SK-N-SH (cell line): Measurements from ENCODE around the gene KCNN3. TPM values are rescaled to one million over a fixed set of nuclear protein-coding genes. Genes with fewer than 3 reads are reported as not detected.

Experiments used
- CTCF ChIA-PET: fragments of 300-600, 350-600 bp; formaldehyde crosslinking; extraction: SDS; loops from one replicate; lab custom pipeline; 2021; lab: Yijun Ruan, JAX
- POLR2A ChIA-PET: fragments of 350-600 bp; sonication (Branson Sonifier 250); formaldehyde crosslinking; extraction: SDS; loops from one replicate; lab custom pipeline; 2020; ENCODE audit warnings: antibody characterized with exemption, inconsistent platforms; lab: Yijun Ruan, JAX
- DNase-seq: peaks from one replicate; pipeline ENCODE4 v3.0.0; 2012
- H2AFZ ChIP-seq: fragments of 200-600 bp; sonication (generic); 2 replicates; pipeline ENCODE4 v1.8.1; 2016; ENCODE audit warnings: antibody characterized with exemption, mild to moderate bottlenecking, low read depth
- H3F3A ChIP-seq: fragments of 200-600 bp; sonication (generic); replicated peaks from 2 replicates; pipeline ENCODE3; 2016; ENCODE audit warnings: antibody characterized with exemption, mild to moderate bottlenecking; ENCODE audit not compliant: insufficient read depth
- H3K27ac ChIP-seq, 2 experiments: fragments of 200-500 bp in 1 of 2; fragments of 200-600 bp in 1 of 2; sonication (Bioruptor generic) in 1 of 2; sonication (generic), shearing (Covaris generic) in 1 of 2; 2 replicates each; pipeline versions ENCODE4 v1.5.1 to v1.6.1; 2014 to 2016; ENCODE audit warnings: low read depth in 2 of 2, inconsistent platforms in 1 of 2, low read length in 1 of 2, mild to moderate bottlenecking in 1 of 2, mixed read lengths in 1 of 2
- H3K27me3 ChIP-seq: fragments of 200-600 bp; sonication (generic), shearing (Covaris generic); 2 replicates; pipeline ENCODE4 v1.6.1; 2016; ENCODE audit warnings: mixed run types; ENCODE audit not compliant: insufficient read depth
- H3K36me3 ChIP-seq, 2 experiments: fragments of 200-500 bp in 1 of 2; fragments of 200-600 bp in 1 of 2; sonication (Bioruptor generic) in 1 of 2; sonication (generic) in 1 of 2; replicated peaks in 1 of 2; 2 replicates each; pipeline versions ENCODE3 to v1.5.1; 2014 to 2016; ENCODE audit warnings: low read length in 1 of 2, mild to moderate bottlenecking in 1 of 2; ENCODE audit not compliant: insufficient read depth in 2 of 2, control insufficient read depth in 1 of 2
- H3K4me1 ChIP-seq, 2 experiments: fragments of 200-500 bp in 1 of 2; fragments of 200-600 bp in 1 of 2; sonication (Bioruptor generic) in 1 of 2; sonication (generic), shearing (Covaris generic) in 1 of 2; 2 replicates each; pipeline versions ENCODE4 v1.5.1 to v1.6.1; 2014 to 2016; ENCODE audit warnings: low read depth in 1 of 2, low read length in 1 of 2, mixed run types in 1 of 2; ENCODE audit not compliant: insufficient read depth in 2 of 2, control insufficient read depth in 1 of 2
- H3K4me2 ChIP-seq: fragments of 200-600 bp; sonication (generic), shearing (Covaris generic); 2 replicates; pipeline ENCODE4 v1.6.1; 2017; ENCODE audit warnings: mixed run types
- H3K4me3 ChIP-seq, 2 experiments: fragments of 200-500 bp in 1 of 2; fragments of 200-600 bp in 1 of 2; sonication (Bioruptor generic) in 1 of 2; sonication (generic), shearing (Covaris generic) in 1 of 2; 2 replicates each; pipeline versions ENCODE4 v1.5.1 to v1.8.1; 2014 to 2016; ENCODE audit warnings: low read depth in 2 of 2, inconsistent platforms in 1 of 2, low read length in 1 of 2, mild to moderate bottlenecking in 1 of 2, mixed read lengths in 1 of 2, moderate library complexity in 1 of 2
- H3K79me2 ChIP-seq: fragments of 200-600 bp; sonication (generic); 2 replicates; pipeline ENCODE4 v1.8.1; 2017; ENCODE audit warnings: mild to moderate bottlenecking; ENCODE audit not compliant: insufficient read depth
- H3K9ac ChIP-seq: fragments of 200-600 bp; sonication (generic); 2 replicates; pipeline ENCODE4 v1.6.1; 2017; ENCODE audit warnings: mixed run types
- H3K9me2 ChIP-seq: fragments of 200-600 bp; sonication (generic); 2 replicates; pipeline ENCODE4 v1.6.1; 2017; ENCODE audit warnings: mixed run types
- H3K9me3 ChIP-seq: fragments of 200-600 bp; sonication (generic); 2 replicates; pipeline ENCODE4 v1.6.1; 2017; ENCODE audit warnings: mixed run types, mild to moderate bottlenecking, moderate library complexity
- H4K20me1 ChIP-seq: fragments of 200-600 bp; sonication (generic); 2 replicates; pipeline ENCODE4 v1.6.1; 2017; ENCODE audit warnings: mild to moderate bottlenecking, mixed run types; ENCODE audit not compliant: insufficient read depth
- FOSL2 ChIP-seq: IDR thresholded peaks from 2 replicates; pipeline ENCODE4 v1.4.0; 2012; ENCODE audit warnings: low read depth, mild to moderate bottlenecking, moderate library complexity, borderline replicate concordance
- FOXJ3 ChIP-seq: sonication (generic); formaldehyde crosslinking; IDR thresholded peaks from 2 replicates; pipeline ENCODE4 v1.5.1; 2020; ENCODE audit warnings: mild to moderate bottlenecking, missing genetic modification reagents
- JUND ChIP-seq: IDR thresholded peaks from 2 replicates; pipeline ENCODE4 v1.4.0; 2012
- NFIC ChIP-seq: IDR thresholded peaks from 2 replicates; pipeline ENCODE4 v1.4.0; 2012; ENCODE audit warnings: borderline replicate concordance
- POLR2AphosphoS5 ChIP-seq: IDR thresholded peaks from 2 replicates; pipeline ENCODE4 v1.6.1; 2012; ENCODE audit warnings: low read depth, low read length
- RAD21 ChIP-seq: IDR thresholded peaks from 2 replicates; pipeline ENCODE4 v1.6.1; 2012; ENCODE audit warnings: mild to moderate bottlenecking, low read length
- REST ChIP-seq: IDR thresholded peaks from 2 replicates; pipeline ENCODE4 v1.6.1; 2012; ENCODE audit warnings: mild to moderate bottlenecking, low read depth, low read length, moderate library complexity
- RFX5 ChIP-seq: IDR thresholded peaks from 2 replicates; pipeline ENCODE4 v1.6.1; 2012; ENCODE audit warnings: mild to moderate bottlenecking, improper control_type of control experiment, low read length
- SMC3 ChIP-seq: IDR thresholded peaks from 2 replicates; pipeline ENCODE4 v1.6.1; 2012; ENCODE audit warnings: low read depth, low read length, improper control_type of control experiment
- TAF1 ChIP-seq: IDR thresholded peaks from 2 replicates; pipeline ENCODE4 v1.6.1; 2012; ENCODE audit warnings: low read depth, mild to moderate bottlenecking, low read length, moderate library complexity, borderline replicate concordance
- USF1 ChIP-seq: IDR thresholded peaks from 2 replicates; pipeline ENCODE4 v1.4.0; 2012; ENCODE audit warnings: low read depth, borderline replicate concordance
- ZBTB33 ChIP-seq: IDR thresholded peaks from 2 replicates; pipeline ENCODE4 v1.4.0; 2012; ENCODE audit warnings: low read depth, borderline replicate concordance
- WGBS: methylation state at CpG from one replicate; pipeline ENCODE4 v1.1.6; 2017; ENCODE audit warnings: low lambda C conversion rate; 5-methylcytosine and 5-hydroxymethylcytosine counted together
- polyA plus RNA-seq, 3 experiments: library from polyadenylated mRNA; depleted of rRNA; stranded (reverse); fragments of >200 nt; gene quantifications; 2 replicates each; pipeline ENCODE4 v1.2.3, GENCODE V29; 2012
- TF ChIP-seq, protein P1 (sequence below): IDR thresholded peaks from 2 replicates; pipeline ENCODE4; 2012
- TF ChIP-seq, protein P2 (sequence below): fragments of 150-350 bp; IDR thresholded peaks from 2 replicates; pipeline ENCODE4 v1.6.1; 2016; ENCODE audit warnings: mild to moderate bottlenecking, low read depth, low read length

The KCNN3 gene
- polyA plus RNA-seq, 1 of the 3 experiments (the other 2 are of a cell fraction) = 0.16 TPM

DNA sequence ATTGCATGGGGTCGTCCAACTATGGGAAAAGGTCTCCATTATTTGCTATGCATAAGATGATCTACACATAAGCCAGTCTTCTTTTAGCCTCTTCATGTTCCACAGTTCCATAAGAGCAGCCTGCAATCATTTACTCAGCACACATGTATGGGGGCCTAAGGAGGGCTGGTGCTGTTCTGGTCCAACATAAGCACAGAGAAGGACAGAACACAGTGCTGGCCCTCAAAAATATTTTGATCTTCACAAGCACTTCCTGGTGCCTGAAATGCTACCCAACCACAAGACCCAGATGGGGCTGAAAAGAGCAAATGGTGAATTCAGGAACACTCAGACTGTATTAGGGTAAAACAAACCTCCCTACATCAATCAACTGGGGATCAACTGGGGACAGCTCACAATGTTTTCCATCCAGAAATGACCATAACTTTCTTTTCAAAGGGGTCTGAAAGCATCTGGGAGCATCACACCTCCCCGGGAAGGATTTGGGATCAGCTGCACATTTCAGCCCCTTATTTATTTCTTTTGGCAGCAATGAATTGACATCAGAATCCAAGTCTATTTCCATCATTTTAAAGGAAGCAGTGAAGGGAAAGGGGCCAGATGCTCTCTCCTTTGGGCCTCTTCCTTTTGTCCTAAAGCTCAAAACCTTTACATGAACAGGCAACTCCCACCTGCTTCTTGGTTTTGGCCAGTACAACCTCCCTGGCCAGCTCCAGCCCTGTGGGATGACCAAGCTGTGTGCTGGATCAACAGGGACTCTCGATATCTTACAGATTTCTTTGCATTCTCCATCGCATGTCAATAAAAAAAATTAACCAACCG is 45.7 kb downstream of the KCNN3 start:
- H3K4me3 ChIP-seq = no peak overlapping the region
- no peak overlapping the region for H3K9ac ChIP-seq
- no peaks in the 10 kb centered on the region for H3K9me2 ChIP-seq
- WGBS = 66% methylated on average over 5 of the region's 5 CpGs
- DNase-seq = no peak
- no peak overlapping the region for H2AFZ ChIP-seq
- H3K36me3 ChIP-seq = no peaks in the 10 kb centered on the region
- H3K27ac ChIP-seq = no peak overlapping the region
- no peaks in the 10 kb centered on the region for H3F3A ChIP-seq
- H3K9me3 ChIP-seq = no peaks in the 10 kb centered on the region
- no peaks in the 10 kb centered on the region for H4K20me1 ChIP-seq
- no peak overlapping the region for H3K4me2 ChIP-seq
- TF ChIP-seq TAF1 = no peak
- TF ChIP-seq, protein P1, sequence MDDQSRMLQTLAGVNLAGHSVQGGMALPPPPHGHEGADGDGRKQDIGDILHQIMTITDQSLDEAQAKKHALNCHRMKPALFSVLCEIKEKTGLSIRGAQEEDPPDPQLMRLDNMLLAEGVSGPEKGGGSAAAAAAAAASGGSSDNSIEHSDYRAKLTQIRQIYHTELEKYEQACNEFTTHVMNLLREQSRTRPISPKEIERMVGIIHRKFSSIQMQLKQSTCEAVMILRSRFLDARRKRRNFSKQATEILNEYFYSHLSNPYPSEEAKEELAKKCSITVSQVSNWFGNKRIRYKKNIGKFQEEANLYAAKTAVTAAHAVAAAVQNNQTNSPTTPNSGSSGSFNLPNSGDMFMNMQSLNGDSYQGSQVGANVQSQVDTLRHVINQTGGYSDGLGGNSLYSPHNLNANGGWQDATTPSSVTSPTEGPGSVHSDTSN = no peak
- ChIA-PET CTCF (interaction anchor here (0.9 to 1.3 kb wide), 5 partner anchors 39 to 308 kb away, joined by 3 read pairs; no protein-coding TSS in a partner anchor), POLR2A (interaction anchor here (0.6 kb wide), 1 partner anchor 552 kb away, joined by 4 read pairs; no protein-coding TSS in a partner anchor)
- H3K27me3 ChIP-seq = no peaks in the 10 kb centered on the region
- H3K79me2 ChIP-seq = no peaks in the 10 kb centered on the region
- H3K4me1 ChIP-seq = peaks cover 0 to 39% of the 10 kb centered on the region in 2 experiments; a peak in 1 of 4 replicates

DNA sequence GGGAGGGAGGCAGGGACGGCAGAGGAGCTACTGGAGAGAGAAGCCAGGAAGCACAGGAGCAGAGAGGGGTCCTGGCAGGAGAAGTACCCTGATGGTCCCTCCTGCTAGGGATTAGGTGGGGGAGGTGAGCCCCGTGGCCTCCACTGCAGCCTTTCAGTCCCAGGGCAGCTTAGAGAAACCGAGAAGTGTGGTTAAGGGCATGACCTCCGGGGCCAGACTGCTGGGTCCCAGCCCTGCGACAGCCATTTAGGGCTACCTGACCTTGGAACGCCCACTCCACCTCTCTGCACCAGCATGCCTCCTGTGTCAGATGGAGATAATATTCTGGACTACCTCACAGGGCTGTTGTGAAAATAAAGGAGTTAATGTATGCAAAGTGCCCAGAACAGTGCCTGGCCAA is 47.4 kb downstream of the KCNN3 start:
- ChIA-PET POLR2A (no interaction called here), CTCF (interaction anchor here (1.0 to 2.1 kb wide), 8 partner anchors 10 to 160 kb away, joined by 3 to 6 read pairs (median 3); no protein-coding TSS in a partner anchor)
- H4K20me1 ChIP-seq = no peaks in the 10 kb centered on the region
- H2AFZ ChIP-seq = no peak overlapping the region
- DNase-seq = no peak
- H3K9me3 ChIP-seq = no peaks in the 10 kb centered on the region
- no peak overlapping the region for H3K9ac ChIP-seq
- H3K4me1 ChIP-seq = peaks cover 0 to 38% of the 10 kb centered on the region in 2 experiments; a peak in 1 of 4 replicates
- H3K27ac ChIP-seq = no peak overlapping the region
- no peak overlapping the region for H3K4me3 ChIP-seq
- no peaks in the 10 kb centered on the region for H3K9me2 ChIP-seq
- H3K79me2 ChIP-seq = no peaks in the 10 kb centered on the region
- TF ChIP-seq FOSL2 (no peak), ZBTB33 (no peak), USF1 (no peak), POLR2AphosphoS5 (no peak), FOXJ3 (CRISPR knock-in tag) (no peak), SMC3 (no peak), RAD21 (no peak), RFX5 (no peak), REST (no peak), JUND (no peak), NFIC (no peak)
- TF ChIP-seq, protein P1 = no peak
- TF ChIP-seq, protein P2, sequence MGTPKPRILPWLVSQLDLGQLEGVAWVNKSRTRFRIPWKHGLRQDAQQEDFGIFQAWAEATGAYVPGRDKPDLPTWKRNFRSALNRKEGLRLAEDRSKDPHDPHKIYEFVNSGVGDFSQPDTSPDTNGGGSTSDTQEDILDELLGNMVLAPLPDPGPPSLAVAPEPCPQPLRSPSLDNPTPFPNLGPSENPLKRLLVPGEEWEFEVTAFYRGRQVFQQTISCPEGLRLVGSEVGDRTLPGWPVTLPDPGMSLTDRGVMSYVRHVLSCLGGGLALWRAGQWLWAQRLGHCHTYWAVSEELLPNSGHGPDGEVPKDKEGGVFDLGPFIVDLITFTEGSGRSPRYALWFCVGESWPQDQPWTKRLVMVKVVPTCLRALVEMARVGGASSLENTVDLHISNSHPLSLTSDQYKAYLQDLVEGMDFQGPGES = no peak
- 47% methylated on average over 3 of the region's 6 CpGs for WGBS
- H3F3A ChIP-seq = no peaks in the 10 kb centered on the region
- no peak overlapping the region for H3K4me2 ChIP-seq
- H3K36me3 ChIP-seq = no peaks in the 10 kb centered on the region
- H3K27me3 ChIP-seq = no peaks in the 10 kb centered on the region
